ENCODE results near the gene NEDD4L. TPM values are rescaled to one million over a fixed set of nuclear protein-coding genes. Genes with fewer than 3 reads are reported as not detected.

The NEDD4L gene
- total RNA-seq, 2 experiments from 2014 or later, result 11.2 to 13.7 TPM

DNA sequence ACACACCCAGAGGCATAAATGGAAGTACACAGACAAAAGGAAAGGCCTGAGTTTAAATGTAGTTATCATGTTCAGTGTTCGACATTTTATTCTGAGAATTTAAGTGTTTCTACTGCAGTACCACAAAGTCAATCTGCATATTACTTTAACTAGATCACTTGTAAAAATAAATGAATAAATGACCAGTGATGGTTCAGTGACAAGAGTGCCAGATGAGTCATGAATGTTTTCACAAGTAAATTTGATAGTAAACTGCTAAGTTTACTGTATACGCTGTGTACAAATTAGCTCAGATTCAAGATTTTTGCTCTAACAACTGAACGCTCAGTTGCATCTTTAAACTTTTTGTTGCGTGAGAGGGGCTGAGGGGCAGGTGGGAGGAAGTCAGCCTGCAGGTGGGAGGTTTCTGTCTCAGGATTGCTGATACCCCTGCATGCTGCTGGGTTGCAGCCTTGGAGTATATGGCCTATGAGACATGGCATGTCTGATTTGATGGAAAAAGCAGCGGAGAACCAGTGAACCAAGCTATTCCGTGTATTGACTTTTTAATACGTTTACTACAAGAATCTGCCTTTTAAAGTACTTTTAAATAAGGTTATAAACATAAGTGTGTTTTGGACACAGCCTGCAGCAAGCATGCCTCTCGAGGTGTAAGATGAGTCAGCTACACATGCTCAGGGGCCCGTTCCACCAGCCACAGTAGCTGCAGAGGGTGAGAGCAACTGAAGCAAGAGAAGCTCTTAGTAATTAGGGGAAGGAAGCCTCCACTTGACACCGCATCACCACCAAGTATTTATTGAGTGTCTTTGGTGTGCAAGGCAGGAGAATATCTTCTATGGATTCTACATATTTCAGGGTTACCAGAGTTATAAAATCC is 245.1 kb downstream of the NEDD4L start:
- POLR2A ChIA-PET, result interaction anchor here (0.6 kb wide), 1 partner anchor 39 kb away, joined by 3 read pairs; no protein-coding TSS in a partner anchor
- H3K4me1 Mint-ChIP-seq (ENCODE audit: low read depth), result no peaks in the 10 kb centered on the region
- H3K27ac Mint-ChIP-seq, result no peak overlapping the region
- peaks cover 3% of the 10 kb centered on the region for H3K27me3 Mint-ChIP-seq
- H3K4me1 ChIP-seq (ENCODE audit: insufficient read depth, low read length), result no peaks in the 10 kb centered on the region
- H3K36me3 ChIP-seq (ENCODE audit: insufficient read depth, low read length), result no peaks in the 10 kb centered on the region
- H3K9me3 Mint-ChIP-seq, result no peaks in the 10 kb centered on the region
- H3K36me3 Mint-ChIP-seq (ENCODE audit: low read depth), result no peaks in the 10 kb centered on the region
- TF ChIP-seq, protein P1, sequence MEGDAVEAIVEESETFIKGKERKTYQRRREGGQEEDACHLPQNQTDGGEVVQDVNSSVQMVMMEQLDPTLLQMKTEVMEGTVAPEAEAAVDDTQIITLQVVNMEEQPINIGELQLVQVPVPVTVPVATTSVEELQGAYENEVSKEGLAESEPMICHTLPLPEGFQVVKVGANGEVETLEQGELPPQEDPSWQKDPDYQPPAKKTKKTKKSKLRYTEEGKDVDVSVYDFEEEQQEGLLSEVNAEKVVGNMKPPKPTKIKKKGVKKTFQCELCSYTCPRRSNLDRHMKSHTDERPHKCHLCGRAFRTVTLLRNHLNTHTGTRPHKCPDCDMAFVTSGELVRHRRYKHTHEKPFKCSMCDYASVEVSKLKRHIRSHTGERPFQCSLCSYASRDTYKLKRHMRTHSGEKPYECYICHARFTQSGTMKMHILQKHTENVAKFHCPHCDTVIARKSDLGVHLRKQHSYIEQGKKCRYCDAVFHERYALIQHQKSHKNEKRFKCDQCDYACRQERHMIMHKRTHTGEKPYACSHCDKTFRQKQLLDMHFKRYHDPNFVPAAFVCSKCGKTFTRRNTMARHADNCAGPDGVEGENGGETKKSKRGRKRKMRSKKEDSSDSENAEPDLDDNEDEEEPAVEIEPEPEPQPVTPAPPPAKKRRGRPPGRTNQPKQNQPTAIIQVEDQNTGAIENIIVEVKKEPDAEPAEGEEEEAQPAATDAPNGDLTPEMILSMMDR (IDR thresholded peaks at IDR 0.05), result no peak
- no peak overlapping the region for H3K4me3 Mint-ChIP-seq
- intact Hi-C loops (cut with DNase I, micrococcal nuclease), result no loop called here
- no peaks in the 10 kb centered on the region for H3K9me3 ChIP-seq (ENCODE audit: control insufficient read depth in 1 of 2, insufficient read depth in 1 of 2, low read length in 2 of 2)
- H3K4me3 ChIP-seq (ENCODE audit: low read length), result no peak overlapping the region
- DNase-seq, result no peak
- no peaks in the 10 kb centered on the region for H3K27me3 ChIP-seq (ENCODE audit: control insufficient read depth in 1 of 2, insufficient read depth in 2 of 2, low read length in 2 of 2)
- ATAC-seq (ENCODE audit: poor library complexity), result no peak
- H3K27ac ChIP-seq (ENCODE audit: low read depth in 1 of 2, low read length in 2 of 2), result no peak overlapping the region
- CTCF ChIA-PET, result no interaction called here

DNA sequence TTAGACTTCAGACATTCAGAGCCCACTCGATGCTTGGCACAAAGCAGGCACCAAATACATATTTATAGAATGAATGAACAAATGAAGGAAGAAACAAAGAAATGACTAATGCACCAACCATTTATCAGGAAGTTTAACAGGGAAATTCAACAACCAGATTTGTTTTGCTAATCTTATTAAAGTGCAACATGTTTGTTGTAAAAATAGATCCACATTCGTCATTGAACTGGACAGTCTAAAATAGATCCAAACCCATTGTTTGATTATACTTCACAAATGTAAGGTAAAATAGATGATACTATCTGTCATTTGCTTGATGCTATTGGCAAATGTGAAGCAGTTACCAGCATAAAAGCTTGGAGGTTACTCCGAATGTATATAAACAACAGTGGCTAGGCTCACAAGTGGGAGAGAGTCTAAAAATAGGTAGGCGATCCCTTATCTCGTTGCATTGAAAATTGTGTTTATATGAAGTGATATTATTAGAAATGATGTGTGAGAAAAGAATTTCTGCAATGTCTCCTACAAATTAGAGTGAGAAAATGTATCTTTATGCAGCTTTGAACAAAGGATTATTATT is 246.2 kb downstream of the NEDD4L start:
- Mint-ChIP-seq H3K4me3 (no peak overlapping the region), H3K27ac (no peak overlapping the region), H3K27me3 (peaks cover 3% of the 10 kb centered on the region), H3K36me3 (ENCODE audit: low read depth) (no peaks in the 10 kb centered on the region), H3K4me1 (ENCODE audit: low read depth) (no peaks in the 10 kb centered on the region), H3K9me3 (no peaks in the 10 kb centered on the region)
- DNase-seq, result no peak
- Histone ChIP-seq H3K27ac (ENCODE audit: low read depth in 1 of 2, low read length in 2 of 2) (no peak overlapping the region), H3K9me3 (ENCODE audit: control insufficient read depth in 1 of 2, insufficient read depth in 1 of 2, low read length in 2 of 2) (no peaks in the 10 kb centered on the region), H3K4me1 (ENCODE audit: insufficient read depth, low read length) (no peaks in the 10 kb centered on the region), H3K36me3 (ENCODE audit: insufficient read depth, low read length) (no peaks in the 10 kb centered on the region), H3K4me3 (ENCODE audit: low read length) (no peak overlapping the region), H3K27me3 (ENCODE audit: control insufficient read depth in 1 of 2, insufficient read depth in 2 of 2, low read length in 2 of 2) (no peaks in the 10 kb centered on the region)
- TF ChIP-seq, protein P1 (IDR thresholded peaks at IDR 0.05), result no peak
- intact Hi-C loops (cut with DNase I, micrococcal nuclease), result no loop called here
- CTCF ChIA-PET, result no interaction called here
- POLR2A ChIA-PET, result interaction anchor here (0.6 kb wide), 1 partner anchor 40 kb away, joined by 3 read pairs; no protein-coding TSS in a partner anchor
- ATAC-seq (ENCODE audit: poor library complexity), result no peak

DNA sequence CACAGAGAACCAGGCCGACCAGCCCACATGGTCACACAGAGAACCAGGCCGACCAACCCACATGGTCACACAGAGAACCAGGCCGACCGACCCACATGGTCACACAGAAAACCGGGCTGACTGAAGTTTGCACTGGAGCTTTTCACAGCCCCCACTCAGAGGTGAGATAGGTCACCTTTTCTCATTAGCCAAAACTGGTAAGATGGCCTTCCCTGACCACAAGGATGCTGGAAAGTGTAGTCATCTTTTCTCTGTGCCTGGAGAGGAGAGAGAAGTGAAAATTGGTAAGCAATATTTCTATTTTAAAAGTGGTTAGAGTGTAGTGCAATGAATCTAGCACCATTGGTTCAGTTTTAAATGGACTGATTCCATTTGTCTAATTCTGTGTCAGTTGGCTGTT is 247.1 kb downstream of the NEDD4L start:
- Histone ChIP-seq H3K4me1 (ENCODE audit: insufficient read depth, low read length) (no peaks in the 10 kb centered on the region), H3K27ac (ENCODE audit: low read depth in 1 of 2, low read length in 2 of 2) (no peak overlapping the region), H3K9me3 (ENCODE audit: control insufficient read depth in 1 of 2, insufficient read depth in 1 of 2, low read length in 2 of 2) (no peaks in the 10 kb centered on the region), H3K36me3 (ENCODE audit: insufficient read depth, low read length) (no peaks in the 10 kb centered on the region), H3K4me3 (ENCODE audit: low read length) (no peak overlapping the region), H3K27me3 (ENCODE audit: control insufficient read depth in 1 of 2, insufficient read depth in 2 of 2, low read length in 2 of 2) (no peaks in the 10 kb centered on the region)
- no peaks in the 10 kb centered on the region for H3K4me1 Mint-ChIP-seq (ENCODE audit: low read depth)
- intact Hi-C loops (cut with DNase I, micrococcal nuclease), result no loop called here
- H3K27me3 Mint-ChIP-seq, result peaks cover 3% of the 10 kb centered on the region
- ATAC-seq (ENCODE audit: poor library complexity) (no peak), DNase-seq (no peak)
- H3K9me3 Mint-ChIP-seq, result no peaks in the 10 kb centered on the region
- TF ChIP-seq, protein P1 (IDR thresholded peaks at IDR 0.05), result no peak
- no peak overlapping the region for H3K4me3 Mint-ChIP-seq
- POLR2A ChIA-PET, result no interaction called here
- H3K36me3 Mint-ChIP-seq (ENCODE audit: low read depth), result no peaks in the 10 kb centered on the region
- CTCF ChIA-PET, result no interaction called here
- no peak overlapping the region for H3K27ac Mint-ChIP-seq

All from CD4-positive, alpha-beta T cell (primary cell).